ENCODE measurements around the gene COG5. TPM values are rescaled to one million over a fixed set of nuclear protein-coding genes. Genes with fewer than 3 reads are reported as not detected.

Gene COG5
- total and polyA plus RNA-seq, 12 donors, result 4.4 to 43.8 (median 32.8) TPM

- no peak overlapping the region for H3K27ac ChIP-seq
- DNase-seq, result peak; percentile 51 to 85 (median 66)
Measured at GRCh38 chr7:107463139-107464078, 100.3 kb downstream of the COG5 start.

GRCh38 chr7:107461938-107462533, 101.7 kb downstream of the COG5 start:
- TF ChIP-seq CTCF (IDR thresholded peaks at IDR 0.05), result no peak
- no peak for TF ChIP-seq POLR2A (IDR thresholded peaks at IDR 0.05)

More at GRCh38 chr7:107463139-107464078, 100.3 kb downstream of the COG5 start:
- H3K36me3 ChIP-seq (replicated peaks in 1 of 2), result no peaks in the 10 kb centered on the region
- intact Hi-C loops (cut with DNase I), result loop anchor here (5.0 to 10.0 kb wide), 4 partner anchors 261 to 411 kb away; no protein-coding TSS in a partner anchor
- no peaks in the 10 kb centered on the region for H3K27me3 ChIP-seq
- H3K4me3 ChIP-seq, result no peak overlapping the region
- TF ChIP-seq POLR2A (IDR thresholded peaks at IDR 0.05) (no peak), CTCF (IDR thresholded peaks at IDR 0.05) (peak; percentile 50 to 88 (median 82))
- H3K9me3 ChIP-seq (replicated peaks in 1 of 3), result peaks cover 0 to 3% (median 0%) of the 10 kb centered on the region in 3 donors
- H3K4me1 ChIP-seq (replicated peaks in 1 of 2), result no peaks in the 10 kb centered on the region
- 75 to 80% (median 79%) methylated on average over 6 of the region's 6 CpGs for WGBS, 4 donors

GRCh38 chr7:107453388-107453787, 110.3 kb downstream of the COG5 start:
- WGBS, 4 donors, result 87 to 95% (median 92%) methylated on average over 1 of the region's 1 CpG
- Histone ChIP-seq H3K9me3 (replicated peaks in 1 of 3) (no peaks in the 10 kb centered on the region), H3K4me1 (replicated peaks in 1 of 2) (no peaks in the 10 kb centered on the region), H3K36me3 (replicated peaks in 1 of 2) (no peaks in the 10 kb centered on the region), H3K4me3 (no peak overlapping the region), H3K27ac (no peak overlapping the region), H3K27me3 (no peaks in the 10 kb centered on the region)
- TF ChIP-seq POLR2A (IDR thresholded peaks at IDR 0.05) (no peak), CTCF (IDR thresholded peaks at IDR 0.05) (no peak)
- intact Hi-C loops (cut with DNase I), result no loop called here
- no peak for DNase-seq

More at GRCh38 chr7:107461938-107462533, 101.7 kb downstream of the COG5 start:
- no peak for DNase-seq
- intact Hi-C loops (cut with DNase I), result loop anchor here (5.0 to 10.0 kb wide), 4 partner anchors 263 to 413 kb away; no protein-coding TSS in a partner anchor
- 71 to 85% (median 81%) methylated on average over 2 of the region's 2 CpGs for WGBS, 4 donors
- H3K36me3 ChIP-seq (replicated peaks in 1 of 2), result no peaks in the 10 kb centered on the region
- no peak overlapping the region for H3K27ac ChIP-seq
- peaks cover 0 to 3% (median 0%) of the 10 kb centered on the region in 3 donors for H3K9me3 ChIP-seq (replicated peaks in 1 of 3)
- no peak overlapping the region for H3K4me3 ChIP-seq
- H3K4me1 ChIP-seq (replicated peaks in 1 of 2), result no peaks in the 10 kb centered on the region
- no peaks in the 10 kb centered on the region for H3K27me3 ChIP-seq

GRCh38 chr7:107450970-107451369, 112.8 kb downstream of the COG5 start:
- TF ChIP-seq POLR2A (IDR thresholded peaks at IDR 0.05) (no peak), CTCF (IDR thresholded peaks at IDR 0.05) (no peak)
- Histone ChIP-seq H3K27me3 (no peaks in the 10 kb centered on the region), H3K27ac (no peak overlapping the region), H3K4me3 (no peak overlapping the region), H3K9me3 (replicated peaks in 1 of 3) (no peaks in the 10 kb centered on the region), H3K36me3 (replicated peaks in 1 of 2) (no peaks in the 10 kb centered on the region), H3K4me1 (replicated peaks in 1 of 2) (no peaks in the 10 kb centered on the region)
- intact Hi-C loops (cut with DNase I), result no loop called here
- 89 to 100% (median 91%) methylated on average over 1 of the region's 1 CpG for WGBS, 4 donors
- no peak for DNase-seq

Measured in adrenal gland (tissue), 12 donors.